K562 (cell line): ENCODE data around the gene PPP1R15A. TPM values are rescaled to one million over a fixed set of nuclear protein-coding genes. Genes with fewer than 3 reads are reported as not detected.

ENCODE experiments used
- CREB5 ChIP-seq: fragments of 250-450 bp; sonication (Bioruptor Pico); IDR thresholded peaks from 2 replicates; pipeline ENCODE4 v1.5.0; 2020; ENCODE audit warnings: mild to moderate bottlenecking
- CXXC5 ChIP-seq: fragments of 250-450 bp; sonication (Bioruptor Pico); IDR thresholded peaks from 2 replicates; pipeline ENCODE4 v1.8.0; 2022; ENCODE audit warnings: inconsistent platforms, mild to moderate bottlenecking, moderate library complexity
- ERF ChIP-seq: fragments of 450-650 bp; formaldehyde crosslinking; IDR thresholded peaks from 2 replicates; pipeline ENCODE4 v1.4.0; 2020; ENCODE audit warnings: mild to moderate bottlenecking, mixed read lengths
- KLF10 ChIP-seq: fragments of 250-450 bp; sonication (Bioruptor Pico); IDR thresholded peaks from 2 replicates; pipeline ENCODE4 v1.6.1; 2021; ENCODE audit warnings: matching md5 sums
- MECOM ChIP-seq: fragments of 250-450 bp; sonication (Bioruptor Pico); IDR thresholded peaks from 2 replicates; pipeline ENCODE4 v1.8.0; 2022; ENCODE audit warnings: inconsistent platforms
- NFXL1 ChIP-seq: fragments of 450-650 bp; formaldehyde crosslinking; IDR thresholded peaks from 2 replicates; pipeline ENCODE4 v1.4.0; 2021; ENCODE audit warnings: mild to moderate bottlenecking
- NR2C2 ChIP-seq, 2 experiments: fragments of 200-800 bp in 1 of 2; sonication (Bioruptor generic) in 1 of 2; sonication (generic) in 1 of 2; formaldehyde crosslinking in 1 of 2; IDR thresholded peaks; 2 replicates each; pipeline versions ENCODE4 v1.6.1 to v1.8.0; 2016 to 2022; ENCODE audit warnings: mild to moderate bottlenecking in 1 of 2, missing compliant biosample characterization in 1 of 2, missing genetic modification characterization in 1 of 2, missing genetic modification reagents in 1 of 2
- POLR2AphosphoS2 ChIP-seq: IDR thresholded peaks from 2 replicates; pipeline ENCODE4 v1.6.1; 2012; ENCODE audit warnings: low read length, improper control_type of control experiment
- RBM22 ChIP-seq: fragments of 200-400 bp; formaldehyde crosslinking; IDR thresholded peaks from 2 replicates; pipeline ENCODE4 v1.6.1; 2018; ENCODE audit warnings: low read length, low read depth; ENCODE audit not compliant: poor library complexity, severe bottlenecking
- RUNX1 ChIP-seq: sonication (generic); IDR thresholded peaks from 2 replicates; pipeline ENCODE4 v1.6.1; 2016; ENCODE audit warnings: antibody characterized with exemption, low read depth
- TAF7 ChIP-seq: fragments of 450-650 bp; IDR thresholded peaks from 2 replicates; pipeline ENCODE4 v1.6.1; 2016; ENCODE audit warnings: missing genetic modification characterization, missing compliant biosample characterization
- TSHZ1 ChIP-seq: fragments of 250-450 bp; sonication (Bioruptor Pico); IDR thresholded peaks from 2 replicates; pipeline ENCODE4 v1.4.0; 2020; ENCODE audit warnings: mild to moderate bottlenecking, moderate library complexity
- ZFPM2 ChIP-seq: fragments of 250-450 bp; sonication (Bioruptor Pico); IDR thresholded peaks from 2 replicates; pipeline ENCODE4 v1.5.1; 2022; ENCODE audit warnings: mild to moderate bottlenecking
- ZNF395 ChIP-seq: fragments of 200-800 bp; sonication (Bioruptor generic); IDR thresholded peaks from 2 replicates; pipeline ENCODE4 v1.6.1; 2017; ENCODE audit warnings: missing genetic modification characterization, missing compliant biosample characterization
- ZNF592 ChIP-seq: fragments of 450-650 bp; IDR thresholded peaks from 2 replicates; pipeline ENCODE4 v1.6.1; 2017; ENCODE audit warnings: antibody characterized with exemption, mild to moderate bottlenecking
- polyA plus RNA-seq, 8 experiments: library from polyadenylated mRNA; depleted of rRNA in 4 of 8; stranded (reverse) in 5 of 8; unstranded in 3 of 8; fragments of >200 nt; fragmentation: Nextera tagmentation in 2 of 8; fragmentation: Illumina TruSeq in 1 of 8; extraction: Ambion mirVana in 2 of 8; extraction: Trizol in 1 of 8; gene quantifications; 2 replicates each; pipeline versions ENCODE4 v1.2.1 to v1.2.3, GENCODE V29; 2011 to 2014; ENCODE audit warnings: inconsistent platforms in 1 of 8, missing spikeins in 1 of 8
- total RNA-seq, 7 experiments: library from RNA; depleted of rRNA in 6 of 7; stranded (reverse); fragments of >200 nt in 6 of 7; fragmentation: Illumina TruSeq in 2 of 7; extraction: Trizol in 2 of 7; gene quantifications; 2 replicates each; pipeline versions ENCODE4 v1.2.1 to v1.2.3, GENCODE V29; 2011 to 2021; ENCODE audit warnings: low replicate concordance in 1 of 7

PPP1R15A gene
- total and polyA plus RNA-seq, 9 of the 15 experiments (the other 6 are each of a cell fraction or from before 2014, with no cell fraction given): 0.42 to 73.7 (median 44.0) TPM

- TF ChIP-seq ZNF592: peak; percentile 99
- no peak for TF ChIP-seq RBM22
- no peak for TF ChIP-seq NR2C2 (CRISPR knock-in tag; IDR thresholded peaks at IDR 0.05)
- TF ChIP-seq NR2C2 (tag; IDR thresholded peaks at IDR 0.05): peak; percentile 46; the same call in 1 of the 2 replicates
- TF ChIP-seq ERF (CRISPR knock-in tag): peak; percentile 80; the same call in 1 of the 2 replicates
- peak; percentile 97 for TF ChIP-seq MECOM (CRISPR knock-in tag)
- peak; percentile 79; the same call in 1 of the 2 replicates for TF ChIP-seq CREB5 (CRISPR knock-in tag)
- TF ChIP-seq RUNX1: no peak
- no peak for TF ChIP-seq POLR2AphosphoS2
- TF ChIP-seq ZFPM2 (CRISPR knock-in tag): 0 out of 2 replicates have a peak, but pooled peaks have one; percentile 58
- peak; percentile 87 for TF ChIP-seq CXXC5 (CRISPR knock-in tag)
- TF ChIP-seq NFXL1: peak; percentile 77; the same call in 1 of the 2 replicates
- TF ChIP-seq TSHZ1 (CRISPR knock-in tag): peak; percentile 82
- peak; percentile 93 for TF ChIP-seq ZNF395 (CRISPR knock-in tag)
- peak; percentile 72 for TF ChIP-seq TAF7 (tag)
- TF ChIP-seq KLF10 (CRISPR knock-in tag): peak; percentile 32; the same call in 1 of the 2 replicates
Observed at GRCh38 chr19:48881741-48882657, 9.8 kb downstream of the PPP1R15A start (continued).
